ENCODE results near the gene PHACTR2. TPM values are rescaled to one million over a fixed set of nuclear protein-coding genes. Genes with fewer than 3 reads are reported as not detected.
A peak's percentile ranks its signal among the peaks of the same experiment; 100 is the strongest.

PHACTR2 gene
- total and polyA plus RNA-seq, 2 of the 13 experiments (the other 11 are each of a cell fraction or from before 2014, with no cell fraction given): 11.3 to 28.2 TPM

GRCh38 chr6:143655541-143655940, 22.2 kb upstream of the PHACTR2 start (continued):
- TF ChIP-seq GATAD1 (CRISPR knock-in tag; IDR thresholded peaks at IDR 0.05) (no peak), ZNF3 (CRISPR knock-in tag; IDR thresholded peaks at IDR 0.05) (no peak), ZFYVE20 (CRISPR knock-in tag; IDR thresholded peaks at IDR 0.05; ENCODE audit: borderline replicate concordance, low read depth) (no peak), CENPX (CRISPR knock-in tag; IDR thresholded peaks at IDR 0.05) (no peak), TBL1XR1 (IDR thresholded peaks at IDR 0.05; ENCODE audit: borderline replicate concordance, low read length, partially characterized antibody) (no peak), LCORL (IDR thresholded peaks at IDR 0.05) (no peak), LCORL (CRISPR knock-in tag; IDR thresholded peaks at IDR 0.05) (no peak), ZNF782 (CRISPR knock-in tag; IDR thresholded peaks at IDR 0.05; ENCODE audit: borderline replicate concordance) (no peak), THRA (CRISPR knock-in tag; IDR thresholded peaks at IDR 0.05; ENCODE audit: borderline replicate concordance) (no peak; the same call in 1 of the 2 replicates), MAX (IDR thresholded peaks at IDR 0.05) (no peak), ZNF576 (CRISPR knock-in tag; IDR thresholded peaks at IDR 0.05) (no peak), DBP (CRISPR knock-in tag; IDR thresholded peaks at IDR 0.05; ENCODE audit: not compliant biosample characterization) (no peak), FOXA3 (CRISPR knock-in tag; IDR thresholded peaks at IDR 0.05) (peak; percentile 84), TEF (CRISPR knock-in tag; IDR thresholded peaks at IDR 0.05) (no peak), ZMYM3 (CRISPR knock-in tag; IDR thresholded peaks at IDR 0.05) (no peak), BCL3 (CRISPR knock-in tag; IDR thresholded peaks at IDR 0.05) (no peak), JUN (CRISPR knock-in tag; IDR thresholded peaks at IDR 0.05) (no peak), CEBPG (CRISPR knock-in tag; IDR thresholded peaks at IDR 0.05) (peak; percentile 75), ATF7 (IDR thresholded peaks at IDR 0.05) (no peak), ATF7 (CRISPR knock-in tag; IDR thresholded peaks at IDR 0.05) (no peak), HDAC1 (CRISPR knock-in tag; IDR thresholded peaks at IDR 0.05) (no peak), ZNF577 (CRISPR knock-in tag; IDR thresholded peaks at IDR 0.05; ENCODE audit: borderline replicate concordance, low read depth) (no peak), DR1 (CRISPR knock-in tag; IDR thresholded peaks at IDR 0.05) (no peak), ZNF503 (CRISPR knock-in tag; IDR thresholded peaks at IDR 0.05) (no peak), MED1 (CRISPR knock-in tag; IDR thresholded peaks at IDR 0.05) (no peak), CREM (IDR thresholded peaks at IDR 0.05) (peak; percentile 43; the same call in 1 of the 2 replicates), CREM (CRISPR knock-in tag; IDR thresholded peaks at IDR 0.05) (no peak)

Data from HepG2 (cell line).